ENCODE measurements around the gene VAV1.

The VAV1 gene

DNA sequence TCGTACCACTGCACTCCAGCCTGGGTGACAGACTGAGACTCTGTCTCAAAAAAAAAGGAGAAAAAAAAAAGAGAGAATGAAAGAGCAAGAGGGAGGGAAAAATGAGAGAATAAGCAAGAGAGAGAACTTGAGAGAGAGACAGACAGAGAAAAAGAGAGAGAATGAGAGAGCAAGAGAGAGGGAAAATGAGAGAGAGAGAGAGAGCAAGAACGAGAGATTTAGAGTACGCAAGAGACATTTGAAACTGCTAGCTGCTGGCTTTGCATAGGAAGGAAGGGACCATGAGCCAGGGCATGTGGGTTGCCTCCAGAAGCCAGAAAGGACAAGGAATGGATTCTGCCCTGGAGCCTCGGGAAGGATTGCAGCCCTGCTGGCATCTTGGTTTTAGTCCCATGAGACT, 105.3 kb downstream of the VAV1 start:
- Histone ChIP-seq H3K27me3 (ENCODE audit: control insufficient read depth in 3 of 3, insufficient read depth in 3 of 3, low read depth in 1 of 3, low read length in 3 of 3) (peaks cover 0 to 4% (median 0%) of the 10 kb centered on the region in 3 experiments), H3K4ac (ENCODE audit: low read length) (no peak overlapping the region), H2BK15ac (ENCODE audit: low read length) (no peak overlapping the region), H2BK120ac (ENCODE audit: low read depth, low read length) (no peak overlapping the region), H3K4me2 (ENCODE audit: insufficient read depth, low read length, poor library complexity, severe bottlenecking) (no peak overlapping the region), H2AK5ac (ENCODE audit: low read depth, low read length) (no peak overlapping the region), H2BK12ac (ENCODE audit: low read length) (no peak overlapping the region), H2BK5ac (ENCODE audit: low read length) (no peak overlapping the region), H3K18ac (ENCODE audit: low read length) (no peak overlapping the region), H3K79me1 (ENCODE audit: low read depth, low read length) (no peaks in the 10 kb centered on the region), H4K91ac (ENCODE audit: low read depth, low read length, poor library complexity) (no peak overlapping the region), H4K8ac (ENCODE audit: low read depth, low read length) (no peak overlapping the region), H2AFZ (ENCODE audit: low read length) (no peak overlapping the region), H3K27ac (replicated peaks; ENCODE audit: low read length) (no peak overlapping the region), H3K14ac (ENCODE audit: low read length) (no peak overlapping the region), H3K4me1 (ENCODE audit: control insufficient read depth in 2 of 2, insufficient read depth in 1 of 2, low read depth in 1 of 2, low read length in 2 of 2) (no peaks in the 10 kb centered on the region), H3K4me3 (ENCODE audit: low read length in 2 of 2) (no peak overlapping the region), H3K9me3 (replicated peaks in 1 of 2; ENCODE audit: control insufficient read depth in 2 of 2, insufficient read depth in 1 of 2, low read depth in 1 of 2, low read length in 2 of 2) (peaks cover 0 to 26% of the 10 kb centered on the region in 2 donors), H3K9ac (ENCODE audit: low read depth, low read length, poor library complexity) (no peak overlapping the region), H3K36me3 (replicated peaks in 1 of 2; ENCODE audit: control insufficient read depth in 2 of 2, insufficient read depth in 2 of 2, low read length in 2 of 2) (no peaks in the 10 kb centered on the region), H3K23ac (ENCODE audit: low read depth, low read length, poor library complexity) (no peak overlapping the region)
- no peak for DNase-seq (ENCODE audit: low spot score)
- WGBS, 2 donors (ENCODE audit: extremely low coverage in 2 of 2, insufficient read length in 2 of 2, insufficient replicate concordance in 1 of 2), result no CpG with 5 or more reads among the region's 4 CpGs

DNA sequence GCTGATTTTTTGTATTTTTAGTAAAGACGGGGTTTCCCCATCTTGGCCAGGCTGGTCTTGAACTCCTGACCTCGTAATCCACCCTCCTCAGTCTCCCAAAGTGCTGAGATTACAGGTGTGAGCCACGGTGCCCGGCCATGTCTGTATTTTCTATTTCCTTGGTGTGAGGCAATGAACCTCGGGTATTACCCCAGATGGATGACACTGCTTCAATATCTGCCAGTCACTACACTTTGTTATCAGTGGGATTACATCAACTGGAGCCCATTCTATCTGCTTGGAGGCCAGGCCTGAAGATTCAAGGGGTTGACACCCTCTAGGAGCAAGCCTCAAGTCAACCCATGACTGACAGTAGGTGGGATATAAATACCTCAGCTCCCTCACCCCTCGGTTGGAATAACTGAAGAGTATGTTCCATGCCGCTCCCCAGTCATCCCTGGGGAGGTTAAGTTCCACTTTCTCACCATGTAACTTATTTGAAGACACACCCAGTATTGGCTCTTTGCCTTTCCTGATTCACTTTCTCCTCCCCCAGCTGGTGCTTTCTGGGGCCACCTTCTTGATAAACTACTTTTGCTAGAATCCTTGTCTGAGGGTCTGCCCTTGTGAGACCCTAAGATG, 113.9 kb downstream of the VAV1 start:
- Histone ChIP-seq H3K9ac (ENCODE audit: low read depth, low read length, poor library complexity) (no peak overlapping the region), H3K4me3 (ENCODE audit: low read length in 2 of 2) (no peak overlapping the region), H4K8ac (ENCODE audit: low read depth, low read length) (no peak overlapping the region), H2BK15ac (ENCODE audit: low read length) (no peak overlapping the region), H2AFZ (ENCODE audit: low read length) (no peak overlapping the region), H3K27ac (replicated peaks; ENCODE audit: low read length) (no peak overlapping the region), H4K91ac (ENCODE audit: low read depth, low read length, poor library complexity) (no peak overlapping the region), H3K4me2 (ENCODE audit: insufficient read depth, low read length, poor library complexity, severe bottlenecking) (no peak overlapping the region), H3K4ac (ENCODE audit: low read length) (no peak overlapping the region), H3K18ac (ENCODE audit: low read length) (no peak overlapping the region), H3K36me3 (replicated peaks in 1 of 2; ENCODE audit: control insufficient read depth in 2 of 2, insufficient read depth in 2 of 2, low read length in 2 of 2) (no peaks in the 10 kb centered on the region), H3K9me3 (replicated peaks in 1 of 2; ENCODE audit: control insufficient read depth in 2 of 2, insufficient read depth in 1 of 2, low read depth in 1 of 2, low read length in 2 of 2) (peaks cover 0 to 14% of the 10 kb centered on the region in 2 donors), H3K27me3 (ENCODE audit: control insufficient read depth in 3 of 3, insufficient read depth in 3 of 3, low read depth in 1 of 3, low read length in 3 of 3) (peaks cover 0 to 4% (median 0%) of the 10 kb centered on the region in 3 experiments), H2AK5ac (ENCODE audit: low read depth, low read length) (no peak overlapping the region), H3K23ac (ENCODE audit: low read depth, low read length, poor library complexity) (no peak overlapping the region), H3K79me1 (ENCODE audit: low read depth, low read length) (no peaks in the 10 kb centered on the region), H3K4me1 (ENCODE audit: control insufficient read depth in 2 of 2, insufficient read depth in 1 of 2, low read depth in 1 of 2, low read length in 2 of 2) (no peaks in the 10 kb centered on the region), H2BK12ac (ENCODE audit: low read length) (no peak overlapping the region), H2BK120ac (ENCODE audit: low read depth, low read length) (no peak overlapping the region), H3K14ac (ENCODE audit: low read length) (no peak overlapping the region), H2BK5ac (ENCODE audit: low read length) (no peak overlapping the region)
- DNase-seq (ENCODE audit: low spot score), result no peak
- no CpG with 5 or more reads among the region's 7 CpGs for WGBS, 2 donors (ENCODE audit: extremely low coverage in 2 of 2, insufficient read length in 2 of 2, insufficient replicate concordance in 1 of 2)

DNA sequence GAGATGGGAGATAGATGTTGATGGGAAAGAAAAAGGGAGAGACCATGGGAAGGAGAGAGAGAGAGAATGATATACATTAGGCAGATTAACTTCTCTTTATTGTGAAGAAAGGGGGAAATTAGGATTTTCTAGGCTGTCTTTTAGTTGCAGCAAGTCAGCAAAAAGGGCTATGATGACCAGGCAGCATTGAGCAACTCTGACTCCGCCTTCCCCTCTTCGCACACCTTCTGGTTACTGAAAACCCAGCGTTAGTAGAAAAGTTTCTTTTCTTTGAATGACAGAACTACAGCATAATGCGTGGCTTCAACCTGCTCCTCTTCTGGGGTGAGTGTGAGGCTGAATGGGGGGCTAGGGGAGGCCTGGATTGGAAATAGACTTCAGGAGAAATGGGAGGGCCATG, 114.8 kb downstream of the VAV1 start, which contains the start of gene ADGRE1:
ADGRE1 (plus strand) TSS at position 264 of the 400 bp plus-strand sequence; CDS start at position 294, 30 bp downstream.
- Histone ChIP-seq H3K4me1 (ENCODE audit: control insufficient read depth in 2 of 2, insufficient read depth in 1 of 2, low read depth in 1 of 2, low read length in 2 of 2) (no peaks in the 10 kb centered on the region), H2AK5ac (ENCODE audit: low read depth, low read length) (no peak within 1 kb of the TSS), H3K4me3 (ENCODE audit: low read length in 2 of 2) (no peak within 1 kb of the TSS), H3K27me3 (ENCODE audit: control insufficient read depth in 3 of 3, insufficient read depth in 3 of 3, low read depth in 1 of 3, low read length in 3 of 3) (peaks cover 0 to 2% (median 0%) of the 10 kb centered on the region in 3 experiments), H3K4me2 (ENCODE audit: insufficient read depth, low read length, poor library complexity, severe bottlenecking) (no peak within 1 kb of the TSS), H2AFZ (ENCODE audit: low read length) (no peak within 1 kb of the TSS), H4K91ac (ENCODE audit: low read depth, low read length, poor library complexity) (no peak within 1 kb of the TSS), H3K23ac (ENCODE audit: low read depth, low read length, poor library complexity) (no peak within 1 kb of the TSS), H2BK5ac (ENCODE audit: low read length) (no peak within 1 kb of the TSS), H3K4ac (ENCODE audit: low read length) (no peak within 1 kb of the TSS), H2BK120ac (ENCODE audit: low read depth, low read length) (no peak within 1 kb of the TSS), H2BK15ac (ENCODE audit: low read length) (no peak within 1 kb of the TSS), H4K8ac (ENCODE audit: low read depth, low read length) (no peak within 1 kb of the TSS), H3K79me1 (ENCODE audit: low read depth, low read length) (no peaks in the 10 kb centered on the region), H3K27ac (replicated peaks; ENCODE audit: low read length) (no peak within 1 kb of the TSS), H3K9me3 (replicated peaks in 1 of 2; ENCODE audit: control insufficient read depth in 2 of 2, insufficient read depth in 1 of 2, low read depth in 1 of 2, low read length in 2 of 2) (peaks cover 0 to 16% of the 10 kb centered on the region in 2 donors), H3K9ac (ENCODE audit: low read depth, low read length, poor library complexity) (no peak within 1 kb of the TSS), H3K14ac (ENCODE audit: low read length) (no peak within 1 kb of the TSS), H3K18ac (ENCODE audit: low read length) (no peak within 1 kb of the TSS), H3K36me3 (replicated peaks in 1 of 2; ENCODE audit: control insufficient read depth in 2 of 2, insufficient read depth in 2 of 2, low read length in 2 of 2) (no peaks in the 10 kb centered on the region), H2BK12ac (ENCODE audit: low read length) (no peak within 1 kb of the TSS)
- WGBS, 2 donors (ENCODE audit: extremely low coverage in 2 of 2, insufficient read length in 2 of 2, insufficient replicate concordance in 1 of 2), result no CpG with 5 or more reads among the region's 4 CpGs
- no peak for DNase-seq (ENCODE audit: low spot score)

- Histone ChIP-seq H3K27ac (replicated peaks; ENCODE audit: low read length) (no peak overlapping the region), H3K23ac (ENCODE audit: low read depth, low read length, poor library complexity) (no peak overlapping the region), H2BK5ac (ENCODE audit: low read length) (no peak overlapping the region), H3K4ac (ENCODE audit: low read length) (no peak overlapping the region), H3K79me1 (ENCODE audit: low read depth, low read length) (no peaks in the 10 kb centered on the region), H3K4me1 (ENCODE audit: control insufficient read depth in 2 of 2, insufficient read depth in 1 of 2, low read depth in 1 of 2, low read length in 2 of 2) (no peaks in the 10 kb centered on the region), H3K9ac (ENCODE audit: low read depth, low read length, poor library complexity) (no peak overlapping the region), H4K91ac (ENCODE audit: low read depth, low read length, poor library complexity) (no peak overlapping the region), H2BK120ac (ENCODE audit: low read depth, low read length) (no peak overlapping the region), H3K4me3 (ENCODE audit: low read length in 2 of 2) (no peak overlapping the region), H3K36me3 (replicated peaks in 1 of 2; ENCODE audit: control insufficient read depth in 2 of 2, insufficient read depth in 2 of 2, low read length in 2 of 2) (no peaks in the 10 kb centered on the region), H3K14ac (ENCODE audit: low read length) (no peak overlapping the region), H2BK15ac (ENCODE audit: low read length) (no peak overlapping the region), H3K18ac (ENCODE audit: low read length) (no peak overlapping the region), H3K9me3 (replicated peaks in 1 of 2; ENCODE audit: control insufficient read depth in 2 of 2, insufficient read depth in 1 of 2, low read depth in 1 of 2, low read length in 2 of 2) (peaks cover 0 to 14% of the 10 kb centered on the region in 2 donors), H2BK12ac (ENCODE audit: low read length) (no peak overlapping the region), H3K27me3 (ENCODE audit: control insufficient read depth in 3 of 3, insufficient read depth in 3 of 3, low read depth in 1 of 3, low read length in 3 of 3) (no peaks in the 10 kb centered on the region), H2AK5ac (ENCODE audit: low read depth, low read length) (no peak overlapping the region), H3K4me2 (ENCODE audit: insufficient read depth, low read length, poor library complexity, severe bottlenecking) (no peak overlapping the region), H4K8ac (ENCODE audit: low read depth, low read length) (no peak overlapping the region), H2AFZ (ENCODE audit: low read length) (no peak overlapping the region)
- WGBS, 2 donors (ENCODE audit: extremely low coverage in 2 of 2, insufficient read length in 2 of 2, insufficient replicate concordance in 1 of 2), result 100% methylated on average over 1 of the region's 2 CpGs
- no peak for DNase-seq (ENCODE audit: low spot score)
Measured at GRCh38 chr19:6888967-6889366, 116.5 kb downstream of the VAV1 start.

All from neuronal stem cell (in vitro differentiated cells).